ENCODE data around the gene THPO.

The THPO gene

GRCh38 chr3:184384342-184384741, 6.3 kb upstream of the THPO start:
- no peak for DNase-seq

GRCh38 chr3:184383033-184383740, 5.2 kb upstream of the THPO start:
- no peak for DNase-seq

- no peak for DNase-seq
These were observed 4.5 kb upstream of the THPO start for GRCh38 chr3:184382326-184383032.

- no peak for DNase-seq
These were observed 3.5 kb upstream of the THPO start for GRCh38 chr3:184381261-184382224.

- no peak for DNase-seq
These were observed 2.7 kb upstream of the THPO start for GRCh38 chr3:184380627-184381260.

- peak in 1 of 2 experiments; percentile 19 for DNase-seq
These were observed 2.2 kb upstream of the THPO start for GRCh38 chr3:184380185-184380626.

GRCh38 chr3:184379358-184380184, 1.6 kb upstream of the THPO start, which contains the start of gene CHRD:
Gene CHRD (plus strand): TSS chr3:184380054. CDS start chr3:184380319, 265 bp downstream.
- no peak for DNase-seq

GRCh38 chr3:184378651-184379357, 797 bp upstream of the THPO start:
- no peak for DNase-seq

GRCh38 chr3:184377374-184377773, 633 bp downstream of the THPO start:
- peak in 1 of 2 experiments; percentile 15 for DNase-seq

GRCh38 chr3:184375747-184376461, 2.1 kb downstream of the THPO start:
- DNase-seq = no peak

GRCh38 chr3:184373422-184373821, 4.6 kb downstream of the THPO start:
- no peak for DNase-seq

- DNase-seq = no peak
These were observed 5.1 kb downstream of the THPO start for GRCh38 chr3:184372911-184373310.

GRCh38 chr3:184372296-184372821, 5.6 kb downstream of the THPO start:
- DNase-seq = no peak

GRCh38 chr3:184371570-184372018, 6.4 kb downstream of the THPO start:
- peak; percentile 89 to 91 for DNase-seq

- no peak for DNase-seq
These were observed 9.3 kb downstream of the THPO start for GRCh38 chr3:184368586-184369183.

GRCh38 chr3:184368116-184368515, 9.9 kb downstream of the THPO start:
- DNase-seq = no peak

- no peak for DNase-seq
These were observed 11.3 kb downstream of the THPO start for GRCh38 chr3:184366619-184367289.

- DNase-seq = peak; percentile 97 to 98
These were observed 15.1 kb downstream of the THPO start for GRCh38 chr3:184362668-184363546.
